ENCODE measurements around the gene HNRNPH1. TPM values are rescaled to one million over a fixed set of nuclear protein-coding genes. Genes with fewer than 3 reads are reported as not detected.

HNRNPH1 gene
- total RNA-seq, 2 experiments from 2014 or later: 2,404 to 2,435 TPM

DNA sequence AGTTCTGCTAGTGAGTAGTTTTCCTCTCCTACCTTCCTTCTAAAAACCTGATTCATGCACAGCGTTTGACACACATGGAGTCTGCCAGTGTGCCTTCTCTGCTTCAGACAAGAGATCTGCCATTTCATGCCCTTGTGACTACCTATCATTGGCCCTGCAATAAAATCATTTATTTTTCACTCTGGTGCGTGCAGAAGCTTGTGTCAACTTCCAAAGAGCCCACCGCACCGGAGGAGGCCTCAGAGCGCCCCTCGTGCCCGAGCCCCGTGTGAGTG lies 13.7 kb downstream of the HNRNPH1 start:
- Mint-ChIP-seq H3K27me3 (no peaks in the 10 kb centered on the region), H3K36me3 (ENCODE audit: low read depth) (peaks cover 79% of the 10 kb centered on the region), H3K4me3 (peak overlapping the region; percentile 21), H3K4me1 (ENCODE audit: low read depth) (peaks cover 65% of the 10 kb centered on the region), H3K27ac (peak overlapping the region; percentile 78), H3K9me3 (no peaks in the 10 kb centered on the region)
- DNase-seq (no peak), ATAC-seq (ENCODE audit: poor library complexity) (no peak)
- Histone ChIP-seq H3K27me3 (ENCODE audit: control insufficient read depth in 1 of 2, insufficient read depth in 2 of 2, low read length in 2 of 2) (no peaks in the 10 kb centered on the region), H3K4me1 (ENCODE audit: insufficient read depth, low read length) (peaks cover 49% of the 10 kb centered on the region), H3K36me3 (ENCODE audit: insufficient read depth, low read length) (peaks cover 86% of the 10 kb centered on the region), H3K27ac (ENCODE audit: low read depth in 1 of 2, low read length in 2 of 2) (no peak overlapping the region), H3K4me3 (ENCODE audit: low read length) (no peak overlapping the region), H3K9me3 (ENCODE audit: control insufficient read depth in 1 of 2, insufficient read depth in 1 of 2, low read length in 2 of 2) (no peaks in the 10 kb centered on the region)
- POLR2A ChIA-PET: interaction anchor here (14.8 kb wide), 1 partner anchor 12 kb away, joined by 226 read pairs; the partner anchor contains the start of gene HNRNPH1
- TF ChIP-seq, protein P1, sequence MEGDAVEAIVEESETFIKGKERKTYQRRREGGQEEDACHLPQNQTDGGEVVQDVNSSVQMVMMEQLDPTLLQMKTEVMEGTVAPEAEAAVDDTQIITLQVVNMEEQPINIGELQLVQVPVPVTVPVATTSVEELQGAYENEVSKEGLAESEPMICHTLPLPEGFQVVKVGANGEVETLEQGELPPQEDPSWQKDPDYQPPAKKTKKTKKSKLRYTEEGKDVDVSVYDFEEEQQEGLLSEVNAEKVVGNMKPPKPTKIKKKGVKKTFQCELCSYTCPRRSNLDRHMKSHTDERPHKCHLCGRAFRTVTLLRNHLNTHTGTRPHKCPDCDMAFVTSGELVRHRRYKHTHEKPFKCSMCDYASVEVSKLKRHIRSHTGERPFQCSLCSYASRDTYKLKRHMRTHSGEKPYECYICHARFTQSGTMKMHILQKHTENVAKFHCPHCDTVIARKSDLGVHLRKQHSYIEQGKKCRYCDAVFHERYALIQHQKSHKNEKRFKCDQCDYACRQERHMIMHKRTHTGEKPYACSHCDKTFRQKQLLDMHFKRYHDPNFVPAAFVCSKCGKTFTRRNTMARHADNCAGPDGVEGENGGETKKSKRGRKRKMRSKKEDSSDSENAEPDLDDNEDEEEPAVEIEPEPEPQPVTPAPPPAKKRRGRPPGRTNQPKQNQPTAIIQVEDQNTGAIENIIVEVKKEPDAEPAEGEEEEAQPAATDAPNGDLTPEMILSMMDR (IDR thresholded peaks at IDR 0.05): no peak
- CTCF ChIA-PET: no interaction called here
- intact Hi-C loops (cut with DNase I, micrococcal nuclease): loop anchor here in 1 of 2 experiments (10.0 kb wide), 1 partner anchor 745 kb away; no protein-coding TSS in a partner anchor

- Histone ChIP-seq H3K9me3 (ENCODE audit: control insufficient read depth in 1 of 2, insufficient read depth in 1 of 2, low read length in 2 of 2) (no peaks in the 10 kb centered on the region), H3K4me1 (ENCODE audit: insufficient read depth, low read length) (peaks cover 41% of the 10 kb centered on the region), H3K27ac (ENCODE audit: low read depth in 1 of 2, low read length in 2 of 2) (peak overlapping the region in 1 of 2 donors; percentile 30), H3K4me3 (ENCODE audit: low read length) (no peak overlapping the region), H3K36me3 (ENCODE audit: insufficient read depth, low read length) (peaks cover 76% of the 10 kb centered on the region), H3K27me3 (ENCODE audit: control insufficient read depth in 1 of 2, insufficient read depth in 2 of 2, low read length in 2 of 2) (no peaks in the 10 kb centered on the region)
- H3K27ac Mint-ChIP-seq: peak overlapping the region; percentile 78
- TF ChIP-seq, protein P1 (IDR thresholded peaks at IDR 0.05): no peak
- H3K4me3 Mint-ChIP-seq: peak overlapping the region; percentile 45
- intact Hi-C loops (cut with DNase I, micrococcal nuclease): no loop called here
- H3K27me3 Mint-ChIP-seq: no peaks in the 10 kb centered on the region
- H3K9me3 Mint-ChIP-seq: no peaks in the 10 kb centered on the region
- DNase-seq (peak; percentile 31 to 77 (median 42)), ATAC-seq (ENCODE audit: poor library complexity) (peak; percentile 89)
- ChIA-PET CTCF (interaction anchor here (0.8 to 1.4 kb wide), 3 partner anchors 15 to 221 kb away, joined by 3 to 6 read pairs (median 4); partner anchors contain the start of gene HNRNPH1), POLR2A (interaction anchor here (0.6 to 14.8 kb wide), 9 partner anchors 9 to 1388 kb away, joined by 3 to 226 read pairs (median 4); partner anchors contain the start of genes HNRNPH1, MAML1, RUFY1 and SQSTM1)
- H3K4me1 Mint-ChIP-seq (ENCODE audit: low read depth): peaks cover 49% of the 10 kb centered on the region
- peaks cover 72% of the 10 kb centered on the region for H3K36me3 Mint-ChIP-seq (ENCODE audit: low read depth)
Observed at GRCh38 chr5:179608131-179608581, 15.3 kb downstream of the HNRNPH1 start.

DNA sequence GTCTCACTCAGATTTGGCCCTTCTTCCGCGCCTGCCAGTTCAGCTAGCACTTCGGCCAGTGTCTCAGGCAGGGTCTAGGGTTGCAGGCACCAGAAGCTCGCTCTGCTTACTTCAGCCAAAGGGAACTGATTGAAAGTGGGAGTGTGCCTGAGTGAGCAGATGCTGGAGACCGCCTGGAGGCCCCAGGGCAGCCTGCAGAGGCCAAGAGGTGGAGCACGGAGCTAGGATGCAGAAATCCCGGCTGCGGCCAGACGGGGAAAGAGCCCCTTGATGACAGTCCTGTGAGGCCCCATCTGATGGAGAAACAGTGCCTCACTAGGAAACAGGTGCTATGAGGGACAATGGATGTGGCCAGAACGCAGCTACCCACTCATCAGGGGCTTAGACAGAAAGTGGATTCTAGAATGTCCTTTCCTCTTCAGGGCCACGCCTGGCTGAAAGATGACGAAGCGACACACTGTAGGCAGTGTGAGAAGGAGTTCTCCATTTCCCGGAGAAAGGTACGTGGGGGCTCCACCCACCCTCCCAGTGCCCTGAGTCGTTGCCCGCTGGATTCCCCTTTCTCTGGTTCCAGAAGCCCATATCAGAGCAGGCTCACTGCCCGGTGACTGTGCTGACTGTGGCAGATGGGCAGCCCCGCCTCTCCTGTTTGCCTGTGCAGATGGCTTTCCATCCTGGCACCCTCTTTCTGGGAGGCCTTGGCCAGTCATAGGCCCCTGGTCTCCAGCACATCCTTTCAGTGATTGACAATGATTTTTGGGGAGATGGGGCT lies 16.1 kb downstream of the HNRNPH1 start:
- H3K36me3 Mint-ChIP-seq (ENCODE audit: low read depth): peaks cover 70% of the 10 kb centered on the region
- no peak for ATAC-seq (ENCODE audit: poor library complexity)
- ChIA-PET POLR2A (interaction anchor here (1.3 to 14.8 kb wide), 4 partner anchors 9 to 57 kb away, joined by 4 to 226 read pairs (median 9); partner anchors contain the start of genes HNRNPH1 and RUFY1), CTCF (interaction anchor here (0.8 to 1.4 kb wide), 2 partner anchors 16 to 25 kb away, joined by 4 to 6 read pairs; partner anchors contain the start of gene HNRNPH1)
- Histone ChIP-seq H3K36me3 (ENCODE audit: insufficient read depth, low read length) (peaks cover 74% of the 10 kb centered on the region), H3K27me3 (ENCODE audit: control insufficient read depth in 1 of 2, insufficient read depth in 2 of 2, low read length in 2 of 2) (no peaks in the 10 kb centered on the region), H3K27ac (ENCODE audit: low read depth in 1 of 2, low read length in 2 of 2) (peak overlapping the region in 1 of 2 donors; percentile 22), H3K4me3 (ENCODE audit: low read length) (no peak overlapping the region), H3K9me3 (ENCODE audit: control insufficient read depth in 1 of 2, insufficient read depth in 1 of 2, low read length in 2 of 2) (no peaks in the 10 kb centered on the region), H3K4me1 (ENCODE audit: insufficient read depth, low read length) (peaks cover 35% of the 10 kb centered on the region)
- intact Hi-C loops (cut with DNase I, micrococcal nuclease): no loop called here
- H3K4me3 Mint-ChIP-seq: no peak overlapping the region
- DNase-seq: peak in 1 of 14 experiments; percentile 14
- peak overlapping the region; percentile 78 for H3K27ac Mint-ChIP-seq
- no peaks in the 10 kb centered on the region for H3K27me3 Mint-ChIP-seq
- TF ChIP-seq, protein P1 (IDR thresholded peaks at IDR 0.05): no peak
- H3K4me1 Mint-ChIP-seq (ENCODE audit: low read depth): peaks cover 42% of the 10 kb centered on the region
- H3K9me3 Mint-ChIP-seq: no peaks in the 10 kb centered on the region

Measured in CD4-positive, alpha-beta T cell (primary cell).